SIG-M5 (cell line): Measurements from ENCODE around the gene PRPF6.
A peak's percentile ranks its signal among the peaks of the same experiment; 100 is the strongest.

Experiments used
- DNase-seq: peaks from one replicate; lab custom pipeline; 2025; lab: John Stamatoyannopoulos, UW

PRPF6 gene

GRCh38 chr20:63980806-63981728 is at the start of gene PRPF6:
TSS of gene PRPF6 (plus strand) at chr20:63981132. CDS start at chr20:63981246, 114 bp downstream.
- DNase-seq: peak; percentile 91

- DNase-seq: no peak
Measured at GRCh38 chr20:63931735-63932134, 49.2 kb upstream of the PRPF6 start.

- no peak for DNase-seq
Measured at GRCh38 chr20:63932606-63933160, 48.2 kb upstream of the PRPF6 start.

GRCh38 chr20:63933646-63934045 is 47.3 kb upstream of the PRPF6 start:
- DNase-seq: no peak

- no peak for DNase-seq
Measured at GRCh38 chr20:63934271-63935068, 46.5 kb upstream of the PRPF6 start.

- DNase-seq: no peak
Measured at GRCh38 chr20:63935447-63935846, 45.5 kb upstream of the PRPF6 start.

GRCh38 chr20:63937596-63937995 is 43.3 kb upstream of the PRPF6 start:
- DNase-seq: no peak

- no peak for DNase-seq
Measured at GRCh38 chr20:63939061-63939935, 41.6 kb upstream of the PRPF6 start.

- DNase-seq: no peak
Measured at GRCh38 chr20:63940071-63940471, 40.9 kb upstream of the PRPF6 start.

- no peak for DNase-seq
Measured at GRCh38 chr20:63940472-63941266, 40.3 kb upstream of the PRPF6 start.

GRCh38 chr20:63941282-63942081 is 39.5 kb upstream of the PRPF6 start:
- DNase-seq: no peak

- DNase-seq: no peak
Measured at GRCh38 chr20:63942250-63942951, 38.5 kb upstream of the PRPF6 start.

- no peak for DNase-seq
Measured at GRCh38 chr20:63942969-63943807, 37.7 kb upstream of the PRPF6 start.

- DNase-seq: no peak
Measured at GRCh38 chr20:63943808-63944077, 37.2 kb upstream of the PRPF6 start.

GRCh38 chr20:63944078-63944941 is 36.6 kb upstream of the PRPF6 start:
- DNase-seq: no peak

- no peak for DNase-seq
Measured at GRCh38 chr20:63945031-63945658, 35.8 kb upstream of the PRPF6 start.
